GM19099 (cell line): ENCODE data around the gene RCC2.

Experiments used
- POLR2A ChIP-seq: IDR thresholded peaks from 3 replicates; pipeline ENCODE4 v1.6.1; 2011; ENCODE audit warnings: low read depth; ENCODE audit not compliant: insufficient read length; ENCODE audit errors: extremely low read depth

Gene RCC2

GRCh38 chr1:17359031-17359430 is 80.4 kb downstream of the RCC2 start:
- TF ChIP-seq POLR2A = no peak

- TF ChIP-seq POLR2A = no peak
These were observed 80.9 kb downstream of the RCC2 start for GRCh38 chr1:17358557-17358956.
